Activated naive CD8-positive, alpha-beta T cell treated with anti-CD3 and anti-CD28 coated beads for 36 hours (primary cell): Measurements from ENCODE around the gene SH2D7. TPM values are rescaled to one million over a fixed set of nuclear protein-coding genes. Genes with fewer than 3 reads are reported as not detected.

Experiments
- DNase-seq: peaks from one replicate; pipeline ENCODE4 v3.0.0; 2021
- H3K27ac Mint-ChIP-seq: one replicate; pipeline ENCODE4 v1.8.0; 2022; ENCODE audit warnings: mild to moderate bottlenecking, moderate library complexity, mixed read lengths
- H3K27me3 Mint-ChIP-seq: one replicate; pipeline ENCODE4 v1.8.0; 2022; ENCODE audit warnings: mild to moderate bottlenecking, mixed read lengths
- H3K36me3 Mint-ChIP-seq: one replicate; pipeline ENCODE4 v1.8.0; 2021; ENCODE audit warnings: mild to moderate bottlenecking, mixed read lengths
- H3K4me1 Mint-ChIP-seq: one replicate; pipeline ENCODE4 v1.8.0; 2021; ENCODE audit warnings: mixed read lengths
- H3K4me3 Mint-ChIP-seq: one replicate; pipeline ENCODE4 v1.8.0; 2022; ENCODE audit warnings: mild to moderate bottlenecking, moderate library complexity, mixed read lengths
- H3K9me3 Mint-ChIP-seq: one replicate; pipeline ENCODE4 v1.8.0; 2022; ENCODE audit warnings: mixed read lengths
- total RNA-seq, 2 experiments: library from RNA; stranded (reverse); gene quantifications; one replicate each; pipeline ENCODE4 v1.2.3, GENCODE V29; 2021

The SH2D7 gene
- total RNA-seq, 2 experiments from 2014 or later: not detected

GRCh38 chr15:78082106-78082742 lies 10.1 kb upstream of the SH2D7 start:
- H3K4me1 Mint-ChIP-seq: peaks cover 19% of the 10 kb centered on the region
- no peak overlapping the region for H3K4me3 Mint-ChIP-seq
- DNase-seq: no peak
- H3K36me3 Mint-ChIP-seq: no peaks in the 10 kb centered on the region
- H3K27ac Mint-ChIP-seq: no peak overlapping the region
- no peaks in the 10 kb centered on the region for H3K9me3 Mint-ChIP-seq
- H3K27me3 Mint-ChIP-seq: no peaks in the 10 kb centered on the region

- Mint-ChIP-seq H3K36me3 (no peaks in the 10 kb centered on the region), H3K27ac (no peak overlapping the region), H3K4me1 (peaks cover 19% of the 10 kb centered on the region), H3K4me3 (no peak overlapping the region), H3K27me3 (no peaks in the 10 kb centered on the region), H3K9me3 (no peaks in the 10 kb centered on the region)
- no peak for DNase-seq
Measured at GRCh38 chr15:78082743-78083110, 9.6 kb upstream of the SH2D7 start.

GRCh38 chr15:78083186-78083585 lies 9.2 kb upstream of the SH2D7 start:
- no peak overlapping the region for H3K27ac Mint-ChIP-seq
- H3K4me3 Mint-ChIP-seq: no peak overlapping the region
- no peaks in the 10 kb centered on the region for H3K27me3 Mint-ChIP-seq
- DNase-seq: no peak
- H3K9me3 Mint-ChIP-seq: no peaks in the 10 kb centered on the region
- peaks cover 15% of the 10 kb centered on the region for H3K4me1 Mint-ChIP-seq
- H3K36me3 Mint-ChIP-seq: no peaks in the 10 kb centered on the region

GRCh38 chr15:78083687-78084448 lies 8.5 kb upstream of the SH2D7 start:
- Mint-ChIP-seq H3K4me1 (peaks cover 14% of the 10 kb centered on the region), H3K4me3 (no peak overlapping the region), H3K36me3 (no peaks in the 10 kb centered on the region), H3K27ac (no peak overlapping the region), H3K9me3 (no peaks in the 10 kb centered on the region), H3K27me3 (no peaks in the 10 kb centered on the region)
- DNase-seq: no peak

- H3K4me1 Mint-ChIP-seq: peaks cover 13% of the 10 kb centered on the region
- H3K36me3 Mint-ChIP-seq: no peaks in the 10 kb centered on the region
- H3K4me3 Mint-ChIP-seq: no peak overlapping the region
- no peaks in the 10 kb centered on the region for H3K27me3 Mint-ChIP-seq
- H3K9me3 Mint-ChIP-seq: no peaks in the 10 kb centered on the region
- H3K27ac Mint-ChIP-seq: no peak overlapping the region
- no peak for DNase-seq
Measured at GRCh38 chr15:78084449-78084750, 8.0 kb upstream of the SH2D7 start.

GRCh38 chr15:78085928-78086327 lies 6.4 kb upstream of the SH2D7 start:
- H3K27me3 Mint-ChIP-seq: no peaks in the 10 kb centered on the region
- DNase-seq: no peak
- H3K27ac Mint-ChIP-seq: no peak overlapping the region
- no peaks in the 10 kb centered on the region for H3K9me3 Mint-ChIP-seq
- peaks cover 13% of the 10 kb centered on the region for H3K4me1 Mint-ChIP-seq
- no peaks in the 10 kb centered on the region for H3K36me3 Mint-ChIP-seq
- H3K4me3 Mint-ChIP-seq: no peak overlapping the region

- Mint-ChIP-seq H3K27me3 (no peaks in the 10 kb centered on the region), H3K4me3 (no peak overlapping the region), H3K4me1 (peaks cover 10% of the 10 kb centered on the region), H3K27ac (no peak overlapping the region), H3K9me3 (no peaks in the 10 kb centered on the region), H3K36me3 (no peaks in the 10 kb centered on the region)
- no peak for DNase-seq
Measured at GRCh38 chr15:78087951-78088772, 4.2 kb upstream of the SH2D7 start.

GRCh38 chr15:78088773-78089080 lies 3.6 kb upstream of the SH2D7 start:
- DNase-seq: no peak
- H3K4me1 Mint-ChIP-seq: peaks cover 12% of the 10 kb centered on the region
- H3K36me3 Mint-ChIP-seq: no peaks in the 10 kb centered on the region
- H3K27ac Mint-ChIP-seq: no peak overlapping the region
- no peaks in the 10 kb centered on the region for H3K27me3 Mint-ChIP-seq
- no peak overlapping the region for H3K4me3 Mint-ChIP-seq
- H3K9me3 Mint-ChIP-seq: no peaks in the 10 kb centered on the region

GRCh38 chr15:78090422-78091063 lies 1.8 kb upstream of the SH2D7 start:
- H3K27ac Mint-ChIP-seq: no peak overlapping the region
- no peak for DNase-seq
- H3K9me3 Mint-ChIP-seq: no peaks in the 10 kb centered on the region
- H3K4me3 Mint-ChIP-seq: no peak overlapping the region
- peaks cover 8% of the 10 kb centered on the region for H3K4me1 Mint-ChIP-seq
- H3K27me3 Mint-ChIP-seq: no peaks in the 10 kb centered on the region
- H3K36me3 Mint-ChIP-seq: no peaks in the 10 kb centered on the region

- H3K4me3 Mint-ChIP-seq: no peak overlapping the region
- H3K9me3 Mint-ChIP-seq: no peaks in the 10 kb centered on the region
- no peak overlapping the region for H3K27ac Mint-ChIP-seq
- no peaks in the 10 kb centered on the region for H3K27me3 Mint-ChIP-seq
- H3K4me1 Mint-ChIP-seq: peaks cover 8% of the 10 kb centered on the region
- no peak for DNase-seq
- no peaks in the 10 kb centered on the region for H3K36me3 Mint-ChIP-seq
Measured at GRCh38 chr15:78093242-78094020, 1.1 kb downstream of the SH2D7 start.

- Mint-ChIP-seq H3K27ac (no peak overlapping the region), H3K36me3 (no peaks in the 10 kb centered on the region)
Measured at GRCh38 chr15:78097667-78098066, 5.3 kb downstream of the SH2D7 start.

GRCh38 chr15:78098131-78098755 lies 5.9 kb downstream of the SH2D7 start:
- H3K9me3 Mint-ChIP-seq: no peaks in the 10 kb centered on the region
- H3K36me3 Mint-ChIP-seq: no peaks in the 10 kb centered on the region
- H3K27ac Mint-ChIP-seq: no peak overlapping the region

More at GRCh38 chr15:78097667-78098066, 5.3 kb downstream of the SH2D7 start:
- Mint-ChIP-seq H3K4me1 (peaks cover 7% of the 10 kb centered on the region), H3K9me3 (no peaks in the 10 kb centered on the region), H3K4me3 (no peak overlapping the region), H3K27me3 (no peaks in the 10 kb centered on the region)
- no peak for DNase-seq

GRCh38 chr15:78100886-78101285 lies 8.5 kb downstream of the SH2D7 start:
- H3K4me3 Mint-ChIP-seq: no peak overlapping the region
- no peaks in the 10 kb centered on the region for H3K36me3 Mint-ChIP-seq
- no peaks in the 10 kb centered on the region for H3K27me3 Mint-ChIP-seq
- peaks cover 36% of the 10 kb centered on the region for H3K4me1 Mint-ChIP-seq
- H3K27ac Mint-ChIP-seq: no peak overlapping the region
- H3K9me3 Mint-ChIP-seq: no peaks in the 10 kb centered on the region
- DNase-seq: no peak

More at GRCh38 chr15:78098131-78098755, 5.9 kb downstream of the SH2D7 start:
- Mint-ChIP-seq H3K4me1 (peaks cover 12% of the 10 kb centered on the region), H3K27me3 (no peaks in the 10 kb centered on the region), H3K4me3 (no peak overlapping the region)
- DNase-seq: no peak

GRCh38 chr15:78101423-78102105 lies 9.2 kb downstream of the SH2D7 start:
- Mint-ChIP-seq H3K4me3 (no peak overlapping the region), H3K27ac (no peak overlapping the region), H3K27me3 (no peaks in the 10 kb centered on the region), H3K4me1 (peaks cover 41% of the 10 kb centered on the region), H3K9me3 (no peaks in the 10 kb centered on the region), H3K36me3 (no peaks in the 10 kb centered on the region)
- no peak for DNase-seq
